Right lobe of liver (tissue), 4 donors: Measurements from ENCODE around the gene PICK1.

Source experiments
- CTCF ChIP-seq, 4 donors: fragments of 200-600 bp in 3 of 4; fragments of 450-650 bp in 1 of 4; IDR thresholded peaks; one replicate each; pipeline versions ENCODE4 v1.5.1 to v1.8.0; 2016 to 2022; ENCODE audit warnings: antibody characterized with exemption in 4 of 4, mild to moderate bottlenecking in 2 of 4
- POLR2A ChIP-seq: fragments of 450-650 bp; IDR thresholded peaks from one replicate; pipeline ENCODE4 v1.6.1; 2017; ENCODE audit warnings: antibody characterized with exemption, mild to moderate bottlenecking
- donor health status: DM: no; HTN: no; CAD: no.
- donor health status: DM: no; HTN: no; CAD: no.
- donor health status: DM: no; HTN: yes; CAD: no.

GRCh38 chr22:38114484-38115398 is 57.5 kb downstream of the PICK1 start:
- TF ChIP-seq CTCF (IDR thresholded peaks at IDR 0.05) (peak; percentile 91 to 96 (median 94)), POLR2A (no peak)
